Left lung (tissue), 10 donors: ENCODE measurements around the gene RYR3. TPM values are rescaled to one million over a fixed set of nuclear protein-coding genes. Genes with fewer than 3 reads are reported as not detected.
"Not testable (repeated sequence)": the region's sequence is repeated elsewhere in the genome, so short reads cannot be mapped to it uniquely, and the experiment has no call there.

ENCODE experiments used
- ATAC-seq: fragments of 200-7000 bp; cut with Tn5 transposase; one replicate; pipeline ENCODE4 v1.9.1; 2020; ENCODE audit warnings: moderate library complexity
- DNase-seq, 4 donors: peaks; one replicate each; pipeline ENCODE4 v3.0.0-alpha.2; 2013 to 2020
- H3K27ac ChIP-seq, 2 donors: fragments of 200-600 bp; sonication (generic) in 1 of 2; one replicate each; pipeline versions ENCODE4 v1.5.0 to v1.8.0; 2020 to 2021
- H3K27me3 ChIP-seq, 2 donors: fragments of 200-600 bp; sonication (generic) in 1 of 2; one replicate each; pipeline versions ENCODE4 v1.5.0 to v1.8.0; 2020 to 2021
- H3K36me3 ChIP-seq, 2 donors: fragments of 200-600 bp; sonication (generic) in 1 of 2; one replicate each; pipeline versions ENCODE4 v1.5.0 to v1.8.0; 2020 to 2021
- H3K4me1 ChIP-seq, 2 donors: fragments of 200-600 bp; one replicate each; pipeline ENCODE4 v1.8.0; 2021
- H3K4me3 ChIP-seq, 2 donors: fragments of 200-600 bp; sonication (generic) in 1 of 2; one replicate each; pipeline versions ENCODE4 v1.5.0 to v1.8.0; 2020 to 2021; ENCODE audit warnings: mild to moderate bottlenecking in 1 of 2
- H3K9me3 ChIP-seq, 2 donors: fragments of 200-600 bp; sonication (generic) in 1 of 2; one replicate each; pipeline versions ENCODE4 v1.5.0 to v1.8.0; 2020 to 2021
- CTCF ChIP-seq, 2 donors: fragments of 200-600 bp; sonication (generic) in 1 of 2; IDR thresholded peaks; one replicate each; pipeline versions ENCODE4 v1.5.0 to v1.8.0; 2021; ENCODE audit warnings: antibody characterized with exemption in 2 of 2
- intact Hi-C, 2 donors: fragments of 100-400 bp; cut with DNase I; formaldehyde crosslinking; loops; one replicate each; pipeline versions ENCODE4 v1.11.2 to v1.14.2; 2022
- polyA plus RNA-seq, 6 donors: library from polyadenylated mRNA; unstranded; fragments of 120-200 nt; gene quantifications; one replicate each; pipeline ENCODE4 v1.2.1, GENCODE V29; 2013; ENCODE audit not compliant: insufficient read length in 6 of 6
- total RNA-seq, 2 donors: library from RNA; stranded (reverse); fragmentation: NEBNext Ultra II Directional; extraction: Animal tissue kit (Norgen Biotek cat#: 25700); gene quantifications; one replicate each; pipeline ENCODE4 v1.2.1, GENCODE V29; 2021
- donor health status: DM: no; HTN: yes; CAD: no.
- donor health status: DM: no; HTN: no; CAD: no.

The RYR3 gene
- total and polyA plus RNA-seq, 8 donors = 0.24 to 12.6 (median 8.6) TPM

- ATAC-seq = no peak
- TF ChIP-seq CTCF (IDR thresholded peaks at IDR 0.05) = no peak
- H3K4me1 ChIP-seq = no peaks in the 10 kb centered on the region
These were observed 503.1 kb downstream of the RYR3 start for GRCh38 chr15:33813891-33814290.

GRCh38 chr15:33819499-33819898, 508.7 kb downstream of the RYR3 start:
- H3K27me3 ChIP-seq, H3K27ac ChIP-seq, H3K9me3 ChIP-seq, intact Hi-C loops, ATAC-seq, H3K36me3 ChIP-seq, H3K4me1 ChIP-seq, H3K4me3 ChIP-seq, DNase-seq: not testable (repeated sequence)

More at GRCh38 chr15:33813891-33814290, 503.1 kb downstream of the RYR3 start:
- no peaks in the 10 kb centered on the region for H3K36me3 ChIP-seq
- no peak overlapping the region for H3K4me3 ChIP-seq
- no peak for DNase-seq
- no peak overlapping the region for H3K27ac ChIP-seq
- H3K27me3 ChIP-seq = no peaks in the 10 kb centered on the region
- H3K9me3 ChIP-seq = no peaks in the 10 kb centered on the region
- intact Hi-C loops = no loop called here

- Histone ChIP-seq H3K27ac (no peak overlapping the region), H3K4me3 (no peak overlapping the region), H3K4me1 (no peaks in the 10 kb centered on the region), H3K27me3 (no peaks in the 10 kb centered on the region), H3K9me3 (no peaks in the 10 kb centered on the region), H3K36me3 (no peaks in the 10 kb centered on the region)
- DNase-seq (no peak), ATAC-seq (no peak)
- intact Hi-C loops = no loop called here
- TF ChIP-seq CTCF (IDR thresholded peaks at IDR 0.05) = no peak
These were observed 511.7 kb downstream of the RYR3 start for GRCh38 chr15:33822479-33822878.

GRCh38 chr15:33823119-33823518, 512.4 kb downstream of the RYR3 start:
- Histone ChIP-seq H3K27me3 (no peaks in the 10 kb centered on the region), H3K36me3 (no peaks in the 10 kb centered on the region), H3K4me1 (no peaks in the 10 kb centered on the region), H3K4me3 (no peak overlapping the region), H3K27ac (no peak overlapping the region), H3K9me3 (no peaks in the 10 kb centered on the region)
- TF ChIP-seq CTCF (IDR thresholded peaks at IDR 0.05) = no peak
- DNase-seq (no peak), ATAC-seq (no peak)
- intact Hi-C loops = no loop called here

GRCh38 chr15:33825453-33825852, 514.7 kb downstream of the RYR3 start:
- ATAC-seq = no peak
- TF ChIP-seq CTCF (IDR thresholded peaks at IDR 0.05) = no peak
- intact Hi-C loops = no loop called here

GRCh38 chr15:33826201-33826600, 515.4 kb downstream of the RYR3 start:
- intact Hi-C loops = no loop called here
- no peaks in the 10 kb centered on the region for H3K4me1 ChIP-seq
- ATAC-seq = no peak
- TF ChIP-seq CTCF (IDR thresholded peaks at IDR 0.05) = no peak
- DNase-seq = no peak
- no peak overlapping the region for H3K27ac ChIP-seq
- H3K9me3 ChIP-seq = peaks cover 0 to 3% of the 10 kb centered on the region in 2 donors
- H3K27me3 ChIP-seq = no peaks in the 10 kb centered on the region
- H3K4me3 ChIP-seq = no peak overlapping the region
- no peaks in the 10 kb centered on the region for H3K36me3 ChIP-seq

More at GRCh38 chr15:33825453-33825852, 514.7 kb downstream of the RYR3 start:
- Histone ChIP-seq H3K36me3 (no peaks in the 10 kb centered on the region), H3K4me1 (no peaks in the 10 kb centered on the region), H3K27me3 (no peaks in the 10 kb centered on the region), H3K9me3 (peaks cover 0 to 3% of the 10 kb centered on the region in 2 donors), H3K4me3 (no peak overlapping the region), H3K27ac (no peak overlapping the region)
- DNase-seq = no peak
